HepG2 (cell line): ENCODE results near the gene GAPDH. TPM values are rescaled to one million over a fixed set of nuclear protein-coding genes. Genes with fewer than 3 reads are reported as not detected.

Experiments used
- EZH2 ChIP-seq: conservative IDR thresholded peaks from 2 replicates; pipeline ENCODE4 v1.6.1; 2012; ENCODE audit warnings: mild to moderate bottlenecking, low read depth, low read length, moderate library complexity
- FIP1L1 ChIP-seq: fragments of 200-400 bp; formaldehyde crosslinking; IDR thresholded peaks from 2 replicates; pipeline ENCODE4 v1.6.1; 2018; ENCODE audit warnings: low read depth, mild to moderate bottlenecking, low read length, moderate library complexity, borderline replicate concordance; ENCODE audit not compliant: insufficient read depth
- FOXM1 ChIP-seq: sonication (generic); formaldehyde crosslinking; IDR thresholded peaks from 2 replicates; pipeline ENCODE4 v1.5.0; 2020; ENCODE audit warnings: missing genetic modification reagents
- GABPA ChIP-seq, 2 experiments: IDR thresholded peaks; 2 replicates each; pipeline ENCODE4 v1.6.1; 2011 to 2016; ENCODE audit warnings: low read depth in 2 of 2, low read length in 1 of 2, missing biosample characterization in 1 of 2, missing genetic modification characterization in 1 of 2
- GMEB1 ChIP-seq: sonication (generic); formaldehyde crosslinking; IDR thresholded peaks from 2 replicates; pipeline ENCODE4 v1.5.1; 2020; ENCODE audit warnings: missing genetic modification reagents, mild to moderate bottlenecking, borderline replicate concordance
- KAT2B ChIP-seq: fragments of 150-350 bp; IDR thresholded peaks from 2 replicates; pipeline ENCODE4 v1.6.1; 2014; ENCODE audit warnings: low read depth, low read length, borderline replicate concordance
- KMT2A ChIP-seq: sonication (generic); formaldehyde crosslinking; IDR thresholded peaks from 2 replicates; pipeline ENCODE4 v1.4.0; 2020; ENCODE audit warnings: missing genetic modification reagents
- MAF1 ChIP-seq: sonication (generic); formaldehyde crosslinking; IDR thresholded peaks from 2 replicates; pipeline ENCODE4 v1.5.0; 2020; ENCODE audit warnings: missing genetic modification reagents, borderline replicate concordance
- MED8 ChIP-seq: sonication (generic); formaldehyde crosslinking; IDR thresholded peaks from 2 replicates; pipeline ENCODE4 v1.8.1; 2023; ENCODE audit warnings: mild to moderate bottlenecking, missing genetic modification reagents; ENCODE audit not compliant: insufficient replicate concordance
- MXD3 ChIP-seq: IDR thresholded peaks from 2 replicates; pipeline ENCODE4 v1.6.1; 2016; ENCODE audit warnings: mild to moderate bottlenecking, missing biosample characterization, missing genetic modification reagents
- PHF20 ChIP-seq: sonication (generic); formaldehyde crosslinking; IDR thresholded peaks from 2 replicates; pipeline ENCODE4 v1.5.0; 2020; ENCODE audit warnings: mild to moderate bottlenecking, missing genetic modification reagents
- POLR2A ChIP-seq, 2 experiments: IDR thresholded peaks; 2 replicates each; pipeline ENCODE4 v1.6.1; 2011; ENCODE audit warnings: low read depth in 2 of 2, low read length in 2 of 2, mild to moderate bottlenecking in 1 of 2, moderate library complexity in 1 of 2; ENCODE audit not compliant: insufficient read depth in 1 of 2
- RARG ChIP-seq: sonication (generic); formaldehyde crosslinking; IDR thresholded peaks from 2 replicates; pipeline ENCODE4 v1.4.0; 2020; ENCODE audit warnings: low read depth, mild to moderate bottlenecking, missing genetic modification reagents
- TSC22D2 ChIP-seq: sonication (generic); formaldehyde crosslinking; IDR thresholded peaks from 2 replicates; pipeline ENCODE4 v1.5.1; 2020; ENCODE audit warnings: missing genetic modification reagents, mild to moderate bottlenecking, borderline replicate concordance
- YEATS4 ChIP-seq: sonication (generic); formaldehyde crosslinking; IDR thresholded peaks from 2 replicates; pipeline ENCODE4 v1.4.0; 2020; ENCODE audit warnings: missing genetic modification reagents, borderline replicate concordance
- ZFP62 ChIP-seq: sonication (generic); formaldehyde crosslinking; IDR thresholded peaks from 2 replicates; pipeline ENCODE4 v1.4.0; 2020; ENCODE audit warnings: missing genetic modification reagents
- ZFP90 ChIP-seq: sonication (generic); formaldehyde crosslinking; IDR thresholded peaks from 2 replicates; pipeline ENCODE4 v1.8.0; 2022; ENCODE audit warnings: missing genetic modification reagents, mild to moderate bottlenecking, inconsistent platforms, borderline replicate concordance
- ZMYM2 ChIP-seq: sonication (generic); formaldehyde crosslinking; IDR thresholded peaks from 2 replicates; pipeline ENCODE4 v1.8.0; 2022; ENCODE audit warnings: mild to moderate bottlenecking, missing genetic modification reagents
- ZNF10 ChIP-seq: sonication (generic); formaldehyde crosslinking; IDR thresholded peaks from 2 replicates; pipeline ENCODE4 v1.4.0; 2020; ENCODE audit warnings: mild to moderate bottlenecking, low read depth, missing genetic modification reagents, borderline replicate concordance
- ZNF281 ChIP-seq: sonication (generic); formaldehyde crosslinking; IDR thresholded peaks from 2 replicates; pipeline ENCODE4 v1.4.0; 2020; ENCODE audit warnings: missing genetic modification reagents, borderline replicate concordance
- ZNF432 ChIP-seq: sonication (generic); formaldehyde crosslinking; IDR thresholded peaks from 2 replicates; pipeline ENCODE4 v1.5.0; 2020; ENCODE audit warnings: missing genetic modification reagents, mild to moderate bottlenecking, borderline replicate concordance
- ZNF703 ChIP-seq: sonication (generic); formaldehyde crosslinking; IDR thresholded peaks from 2 replicates; pipeline ENCODE4 v1.5.1; 2020; ENCODE audit warnings: missing genetic modification reagents, mild to moderate bottlenecking, moderate library complexity, borderline replicate concordance
- ZNF704 ChIP-seq: sonication (generic); formaldehyde crosslinking; IDR thresholded peaks from 2 replicates; pipeline ENCODE4 v1.8.1; 2023; ENCODE audit warnings: mild to moderate bottlenecking, inconsistent platforms, moderate library complexity, missing genetic modification reagents, borderline replicate concordance
- polyA plus RNA-seq, 8 experiments: library from polyadenylated mRNA; depleted of rRNA in 3 of 8; stranded (reverse) in 7 of 8; unstranded in 1 of 8; fragments of >200 nt; fragmentation: Illumina TruSeq in 4 of 8; extraction: Trizol in 4 of 8; gene quantifications; 2 replicates each; pipeline versions ENCODE4 v1.2.1 to v1.2.3, GENCODE V29; 2011 to 2016; ENCODE audit warnings: low read depth in 4 of 8, missing spikeins in 1 of 8, mixed read lengths in 1 of 8; ENCODE audit not compliant: insufficient read depth in 1 of 8
- total RNA-seq, 5 experiments: library from RNA; depleted of rRNA; stranded (reverse); fragments of >200 nt; fragmentation: Illumina TruSeq; extraction: Trizol; gene quantifications; 2 replicates each; pipeline ENCODE4 v1.2.3, GENCODE V29; 2016; ENCODE audit warnings: low read depth in 1 of 5

Gene GAPDH
- total and polyA plus RNA-seq, 2 of the 13 experiments (the other 11 are each of a cell fraction or from before 2014, with no cell fraction given) = 3,038 to 12,722 TPM

GRCh38 chr12:6542209-6543009 lies 8.1 kb downstream of the GAPDH start (continued):
- peak; percentile 75 for TF ChIP-seq ZFP90 (CRISPR knock-in tag)
- no peak for TF ChIP-seq MED8 (CRISPR knock-in tag)
- no peak for TF ChIP-seq ZNF10 (CRISPR knock-in tag)
- peak; percentile 79 for TF ChIP-seq PHF20
- TF ChIP-seq GMEB1 (CRISPR knock-in tag) = peak; percentile 67; the same call in 1 of the 2 replicates
- no peak for TF ChIP-seq MAF1 (CRISPR knock-in tag)
- no peak for TF ChIP-seq ZFP62 (CRISPR knock-in tag)
- TF ChIP-seq ZMYM2 (CRISPR knock-in tag) = 0 out of 2 replicates have a peak, but pooled peaks have one; percentile 39
- TF ChIP-seq FIP1L1 = 0 out of 2 replicates have a peak, but pooled peaks have one; percentile 52
- no peak for TF ChIP-seq RARG (CRISPR knock-in tag)
- peak; percentile 75; the same call in 1 of the 2 replicates for TF ChIP-seq TSC22D2 (CRISPR knock-in tag)
- TF ChIP-seq MXD3 (CRISPR knock-in tag) = peak; percentile 20; the same call in 1 of the 2 replicates
- TF ChIP-seq ZNF704 (CRISPR knock-in tag) = no peak
- peak in 1 of 2 experiments; percentile 73; a peak in 2 of 4 replicates for TF ChIP-seq POLR2A (IDR thresholded peaks at IDR 0.05; ENCODE audit: insufficient read depth in 1 of 2, low read depth in 2 of 2, low read length in 2 of 2)
- no peak for TF ChIP-seq FOXM1 (CRISPR knock-in tag)
- TF ChIP-seq GABPA (IDR thresholded peaks at IDR 0.05; ENCODE audit: low read depth, low read length) = no peak
- TF ChIP-seq GABPA (CRISPR knock-in tag; IDR thresholded peaks at IDR 0.05; ENCODE audit: low read depth) = peak; percentile 84
- TF ChIP-seq KAT2B = no peak
- 0 out of 2 replicates have a peak, but pooled peaks have one; percentile 28 for TF ChIP-seq KMT2A
- no peak for TF ChIP-seq EZH2
- no peak for TF ChIP-seq ZNF432 (CRISPR knock-in tag)
- TF ChIP-seq ZNF281 (CRISPR knock-in tag) = peak; percentile 36; the same call in 1 of the 2 replicates
- TF ChIP-seq ZNF703 (CRISPR knock-in tag) = no peak
- TF ChIP-seq YEATS4 (CRISPR knock-in tag) = peak; percentile 88; the same call in 1 of the 2 replicates
